Putamen (tissue), 1 donor: ENCODE measurements around the gene ACOXL.

ENCODE experiments used
- DNase-seq: peaks from one replicate; pipeline ENCODE4 v3.0.0-alpha.2; 2016; ENCODE audit warnings: low spot score

Gene ACOXL

DNA sequence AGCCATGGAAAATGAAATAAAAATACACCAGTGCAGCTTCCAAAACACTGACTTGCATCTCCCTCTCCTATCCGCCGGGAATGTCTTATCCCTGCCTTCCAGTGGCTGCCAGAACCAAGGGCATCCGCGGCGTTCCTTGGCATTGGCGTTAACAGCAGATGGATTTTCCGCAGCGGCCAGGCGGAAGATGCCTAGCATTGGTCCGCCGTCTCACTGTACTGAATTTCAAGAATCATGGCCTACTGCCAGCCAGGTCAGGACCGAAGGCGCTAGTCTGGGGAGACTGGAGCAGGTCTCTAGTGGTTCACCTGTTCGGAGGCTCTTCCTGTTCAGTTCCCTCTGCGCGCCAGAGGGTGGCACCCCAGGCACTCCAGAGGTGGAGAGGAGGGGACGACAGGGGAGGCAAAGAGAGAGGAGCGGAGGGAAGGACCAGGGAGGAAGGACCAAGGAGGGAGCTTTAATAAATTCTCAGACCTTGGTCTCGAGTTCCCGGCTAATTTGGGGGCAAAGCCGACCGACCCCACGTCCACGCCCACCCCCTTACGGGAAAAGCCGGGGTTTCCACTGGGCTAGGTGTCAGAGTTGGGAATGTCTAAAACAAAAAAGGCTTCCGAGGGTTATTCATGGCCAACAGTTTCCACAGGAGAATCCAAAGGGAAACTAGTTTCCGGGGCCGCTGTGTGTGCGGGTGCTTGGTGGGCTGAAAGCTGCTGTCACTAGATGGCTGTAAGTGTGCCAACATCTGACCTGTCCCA, 384.6 kb downstream of the ACOXL start:
- peak; percentile 64 for DNase-seq

DNA sequence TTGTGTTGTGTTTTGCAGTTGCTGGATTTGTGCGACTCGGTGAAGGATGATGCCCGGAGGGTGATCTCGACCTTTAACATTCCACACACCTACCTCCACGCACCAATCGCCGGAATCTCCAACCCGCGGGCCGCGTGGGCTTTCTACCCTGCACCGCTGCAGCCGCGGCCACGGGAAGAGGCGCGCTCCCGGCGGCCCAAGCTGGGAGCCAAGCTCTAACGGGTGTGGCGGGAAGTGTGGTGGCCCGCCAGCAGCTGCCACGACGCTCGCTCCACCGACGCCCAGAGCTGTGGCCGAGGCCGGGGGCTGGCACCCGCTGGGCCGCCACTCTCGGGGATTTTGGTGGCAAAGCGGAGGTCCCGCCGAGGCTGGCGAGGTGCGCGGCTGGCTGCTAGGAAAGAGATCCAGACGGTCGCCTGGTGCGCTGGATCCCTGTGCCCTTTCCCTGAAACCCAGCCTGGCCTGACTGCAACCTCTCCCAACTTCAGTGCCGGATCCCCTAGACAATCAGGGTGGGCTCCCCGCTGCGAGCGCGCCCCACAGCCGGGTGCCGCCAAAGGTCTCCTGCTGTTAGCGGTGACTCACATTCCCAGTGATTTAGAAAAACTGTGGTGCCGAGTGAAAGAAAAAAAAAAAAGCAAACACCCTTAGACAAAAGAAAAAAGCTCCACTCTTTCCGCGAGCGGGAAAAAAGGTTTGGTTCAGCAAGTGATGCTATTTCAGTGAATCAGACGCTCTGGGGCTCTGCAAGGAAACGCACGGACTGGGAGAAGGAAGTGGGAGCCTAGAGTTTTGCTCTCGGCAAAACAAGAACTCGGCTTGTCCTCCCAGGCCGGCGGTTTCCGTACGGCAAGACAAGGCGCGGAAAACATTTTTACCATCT, 385.5 kb downstream of the ACOXL start:
- DNase-seq = no peak

DNA sequence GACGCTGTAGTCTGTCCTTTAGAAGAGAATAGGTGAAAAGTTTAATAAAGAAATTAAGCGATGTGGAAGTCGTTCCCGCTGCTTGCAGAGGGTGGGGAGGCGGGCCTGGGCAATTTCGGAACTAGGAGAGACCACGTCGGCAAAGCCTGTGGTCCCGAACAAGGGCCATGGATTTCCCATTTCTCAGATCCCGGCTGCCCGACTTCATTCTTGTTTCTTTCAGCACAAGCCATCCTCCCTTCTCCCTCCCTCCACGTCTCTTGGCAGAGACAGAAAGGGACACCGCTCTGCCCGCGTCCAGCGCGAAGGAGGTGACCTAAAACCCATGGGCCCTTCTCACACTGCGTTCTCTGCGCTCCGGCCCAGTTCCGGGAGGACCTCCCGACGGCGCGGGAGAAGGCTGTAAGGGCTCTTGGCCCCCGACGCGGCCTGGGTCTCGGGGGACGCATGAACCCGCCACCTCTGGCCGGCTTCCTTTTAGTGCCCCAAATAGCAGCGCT, 386.2 kb downstream of the ACOXL start:
- DNase-seq = no peak

DNA sequence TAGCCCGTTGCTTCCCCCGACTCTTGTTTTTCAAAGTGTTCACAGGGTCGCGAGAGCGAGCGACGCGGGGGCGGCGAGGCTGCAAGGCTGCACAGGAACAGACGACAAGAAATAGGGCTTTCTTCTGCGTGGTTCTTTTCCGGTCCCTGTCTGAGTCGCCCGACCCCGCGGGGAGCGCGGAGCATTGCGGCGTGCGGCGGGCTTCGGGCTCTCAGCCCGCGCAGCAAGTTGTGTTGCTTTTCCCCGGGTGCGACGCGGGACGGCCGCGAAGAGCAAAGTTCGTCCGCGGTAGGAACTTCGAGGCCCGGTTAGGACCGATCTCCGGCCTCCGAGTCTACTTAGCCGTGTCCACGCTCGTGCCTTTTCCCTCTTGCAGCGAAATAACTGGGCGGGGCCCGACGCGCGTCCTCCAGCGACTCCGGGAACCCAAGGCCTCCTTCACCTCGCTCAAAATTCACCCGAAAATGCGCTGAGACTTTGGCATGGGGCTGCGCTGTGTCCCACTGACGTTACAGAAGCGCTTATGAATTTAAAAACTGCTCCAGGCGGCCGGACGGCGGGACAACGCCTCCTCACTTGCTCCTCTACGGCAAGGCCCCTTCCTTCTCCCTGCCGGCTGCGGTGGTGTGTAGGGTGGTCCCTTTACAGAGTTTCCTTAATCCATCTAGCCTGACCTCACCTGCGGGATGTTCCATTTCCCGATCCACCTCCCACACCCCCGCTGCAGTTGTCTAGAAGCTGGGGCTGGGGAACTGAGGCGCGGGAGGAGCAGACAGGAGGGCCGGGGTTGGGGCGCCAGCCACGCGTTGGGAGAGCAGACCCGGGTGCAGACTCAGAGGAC, 386.8 kb downstream of the ACOXL start:
- DNase-seq = no peak

DNA sequence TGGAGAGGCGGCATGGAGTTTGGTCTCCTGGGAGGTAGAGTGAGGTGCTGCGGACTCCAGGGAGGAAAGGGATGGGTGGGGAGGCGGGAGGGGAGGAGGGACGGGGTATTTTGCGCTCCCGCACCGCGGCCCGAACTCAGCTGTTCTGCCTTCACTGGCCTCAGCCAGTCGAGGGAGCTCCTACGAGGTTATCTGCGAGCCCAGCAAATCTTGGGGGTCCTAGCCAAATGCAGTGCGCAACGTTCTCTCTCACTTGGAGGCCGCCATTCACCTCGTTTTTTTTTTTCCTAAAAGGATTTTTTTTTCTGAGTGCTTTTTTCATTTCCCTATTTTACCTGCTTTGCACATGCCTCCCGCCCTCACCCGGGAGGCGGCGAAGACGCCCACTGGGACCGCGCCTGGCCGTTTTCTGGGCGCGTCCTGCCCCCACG, 387.5 kb downstream of the ACOXL start:
- DNase-seq = no peak

DNA sequence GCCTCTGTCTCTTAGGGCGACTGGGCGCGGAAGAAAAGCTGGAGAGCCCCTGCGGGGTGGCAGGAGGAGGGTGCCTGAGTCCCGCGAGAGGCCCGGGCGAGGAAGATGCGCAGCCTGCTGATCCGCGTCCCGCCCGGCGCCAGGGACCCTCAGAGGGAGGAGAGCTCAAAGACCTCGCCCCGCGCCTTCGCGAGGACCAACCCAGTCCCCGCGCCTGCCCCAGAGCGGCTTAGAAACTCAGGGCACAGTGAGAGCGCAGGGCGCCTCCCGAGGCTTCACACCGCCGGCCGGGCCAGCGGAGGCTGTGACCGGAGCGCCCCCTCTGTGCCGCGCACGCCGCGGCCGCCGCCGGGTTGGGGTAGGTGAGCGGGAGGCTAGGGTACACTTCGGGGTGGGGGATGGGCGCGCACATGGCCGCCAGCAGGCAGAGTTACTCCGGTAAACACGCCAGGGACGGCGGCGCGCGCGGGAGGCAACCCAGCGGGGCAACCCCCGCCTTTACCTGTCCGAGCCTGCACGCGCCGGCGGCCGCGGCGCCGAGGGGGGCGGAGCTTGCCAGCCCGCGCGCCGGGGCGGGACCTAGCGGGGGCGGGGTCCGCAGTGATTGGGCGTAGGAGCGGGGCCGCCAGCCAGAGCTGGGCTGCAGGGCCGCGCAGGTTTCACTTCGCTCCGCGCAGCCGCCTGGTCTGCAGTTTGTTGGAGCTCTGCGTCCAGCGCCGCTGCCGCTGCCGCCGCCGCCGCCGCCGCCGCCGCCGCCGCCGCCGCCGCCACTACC, 388.1 kb downstream of the ACOXL start, which contains the start of gene BCL2L11:
BCL2L11 (plus strand) TSS at position 662 of the 775 bp plus-strand sequence. CDS start 2,832 bp downstream, outside the sequence.
- peak; percentile 76 for DNase-seq

DNA sequence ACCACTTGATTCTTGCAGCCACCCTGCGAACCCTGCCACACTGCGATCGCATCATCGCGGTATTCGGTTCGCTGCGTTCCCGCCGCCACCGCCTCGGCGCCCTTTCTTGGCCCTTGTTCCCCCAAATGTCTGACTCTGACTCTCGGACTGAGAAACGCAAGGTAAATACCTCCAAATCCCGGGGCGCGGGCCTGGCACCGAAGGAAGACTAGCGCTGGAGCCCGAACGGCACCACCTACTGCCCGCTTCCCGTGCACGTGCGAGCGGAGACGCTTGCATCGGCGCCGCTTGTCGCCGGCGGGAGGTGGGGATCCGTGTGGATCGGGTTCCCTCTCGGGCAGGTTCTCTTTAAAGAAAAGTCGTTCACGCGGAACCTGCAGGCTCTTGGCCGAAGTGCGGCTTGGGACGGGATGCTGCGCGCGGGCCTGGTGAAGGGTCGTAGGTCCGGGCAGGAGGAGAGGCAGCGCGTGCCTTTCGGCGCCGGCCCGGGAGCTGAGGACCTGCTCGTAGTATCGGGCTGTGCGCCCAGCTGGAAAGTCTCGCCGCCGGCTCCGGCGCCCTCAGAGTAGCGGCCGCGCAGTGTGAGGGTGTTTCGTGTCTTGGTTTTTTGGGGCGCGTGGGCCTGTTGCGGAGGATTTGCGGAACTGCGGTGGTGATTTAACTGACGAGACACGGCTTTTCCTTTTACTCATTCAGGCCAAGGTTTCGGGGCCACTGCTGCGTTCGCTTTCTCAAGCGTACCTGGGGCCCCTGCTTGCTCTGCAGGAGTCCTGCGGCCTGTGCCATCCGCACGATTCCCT, 388.9 kb downstream of the ACOXL start:
- peak; percentile 12 for DNase-seq

DNA sequence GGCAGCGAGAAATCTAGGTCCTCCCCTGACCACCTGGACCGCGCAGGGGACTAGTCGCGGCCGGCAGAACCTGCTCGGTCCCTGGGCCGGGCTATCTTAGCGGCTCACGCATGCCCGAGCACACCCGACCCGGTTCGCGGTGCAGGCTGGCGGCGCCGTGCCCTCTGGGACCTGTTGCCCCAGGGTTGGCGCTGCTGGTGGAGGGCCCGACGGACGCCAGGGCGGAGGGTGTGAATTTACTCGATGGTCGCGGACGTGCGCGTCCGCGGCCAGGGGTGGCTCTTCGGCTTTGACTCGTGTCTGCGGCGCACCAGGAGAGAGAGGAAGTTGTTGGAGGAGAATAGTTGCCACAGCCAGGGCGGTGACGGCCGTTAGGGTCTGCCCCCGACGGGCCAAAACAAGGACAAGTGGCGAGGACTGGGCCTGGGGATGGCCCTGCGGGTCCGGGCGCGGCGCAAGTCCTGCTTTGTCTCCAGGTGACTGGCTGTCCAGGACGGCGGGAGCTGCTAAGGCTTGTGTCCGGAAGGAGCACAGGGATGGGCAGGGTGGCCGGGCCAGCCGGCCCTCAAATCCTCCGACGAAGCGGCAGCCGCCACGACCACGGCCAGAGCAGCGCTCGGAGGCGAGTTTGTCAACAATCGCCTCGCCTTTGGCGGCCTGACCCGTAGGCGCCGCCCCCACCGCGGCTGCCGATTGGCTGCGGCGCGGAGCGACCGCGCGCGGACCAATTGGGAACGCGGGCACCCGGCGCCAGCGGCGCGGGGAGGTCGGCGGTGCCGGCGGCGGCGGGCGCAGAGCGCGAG, 389.7 kb downstream of the ACOXL start:
- peak; percentile 87 for DNase-seq

DNA sequence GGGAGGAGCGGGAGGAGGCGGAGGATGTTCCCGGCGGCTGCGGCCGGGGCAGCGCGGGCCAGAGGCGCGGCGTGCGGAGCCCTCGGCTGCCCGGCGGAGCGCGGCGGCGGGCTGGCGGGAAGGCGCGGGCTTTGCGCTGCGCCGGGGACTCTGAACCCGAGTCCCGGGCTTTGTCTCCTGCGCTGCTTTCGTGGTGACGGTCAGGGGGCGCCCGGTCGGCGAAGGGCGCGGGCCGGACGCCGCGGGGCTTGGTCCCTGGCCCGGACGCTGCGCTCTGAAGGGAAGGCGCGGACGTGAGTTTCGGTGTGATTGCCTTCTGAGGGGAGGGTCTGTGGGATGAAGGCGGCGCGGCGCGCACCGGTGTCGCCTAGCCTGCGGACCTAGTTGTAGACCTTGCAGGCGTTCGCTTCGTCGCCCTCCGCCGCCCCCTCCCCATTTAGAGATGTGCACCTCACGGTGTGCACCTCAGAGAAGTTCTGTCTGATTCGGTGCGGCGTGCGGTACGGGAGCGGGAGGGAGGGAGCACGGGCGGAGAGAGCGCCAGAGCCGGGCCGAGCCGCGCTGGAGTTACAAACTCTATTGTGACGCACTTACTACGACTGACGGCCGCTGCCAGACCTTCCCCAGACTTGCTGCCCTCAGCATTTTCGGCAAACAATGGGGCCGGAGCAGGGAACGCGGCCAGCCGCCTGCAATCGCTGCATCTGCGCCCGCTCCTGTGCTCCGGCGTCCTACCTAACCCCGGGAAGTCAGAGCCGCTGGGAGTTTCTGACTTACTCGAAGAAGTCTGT, 390.5 kb downstream of the ACOXL start:
- peak; percentile 69 for DNase-seq

DNA sequence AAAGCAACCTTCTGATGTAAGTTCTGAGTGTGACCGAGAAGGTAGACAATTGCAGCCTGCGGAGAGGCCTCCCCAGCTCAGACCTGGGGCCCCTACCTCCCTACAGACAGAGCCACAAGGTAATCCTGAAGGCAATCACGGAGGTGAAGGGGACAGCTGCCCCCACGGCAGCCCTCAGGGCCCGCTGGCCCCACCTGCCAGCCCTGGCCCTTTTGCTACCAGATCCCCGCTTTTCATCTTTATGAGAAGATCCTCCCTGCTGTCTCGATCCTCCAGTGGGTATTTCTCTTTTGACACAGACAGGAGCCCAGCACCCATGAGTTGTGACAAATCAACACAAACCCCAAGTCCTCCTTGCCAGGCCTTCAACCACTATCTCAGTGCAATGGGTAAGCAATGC, 391.4 kb downstream of the ACOXL start:
- no peak for DNase-seq

DNA sequence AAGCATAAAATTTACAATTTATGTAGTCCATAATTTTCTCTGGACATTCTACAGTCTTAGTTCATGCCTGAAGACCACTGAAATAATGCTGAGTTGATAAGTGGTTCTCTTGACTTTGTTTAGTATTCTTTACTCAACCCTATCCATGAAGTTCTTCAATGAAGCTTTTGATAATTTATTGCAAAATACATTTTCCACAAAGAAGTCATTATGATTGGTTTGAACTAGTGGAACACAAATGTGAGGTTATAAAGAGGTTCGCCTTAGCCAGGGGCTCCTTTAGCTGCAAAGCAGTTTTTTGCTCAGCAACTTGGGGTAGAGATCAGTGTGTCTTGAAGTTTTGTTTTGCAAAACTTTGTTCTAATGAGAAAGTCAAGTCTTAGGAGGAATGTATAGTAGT, 394.2 kb downstream of the ACOXL start:
- no peak for DNase-seq

DNA sequence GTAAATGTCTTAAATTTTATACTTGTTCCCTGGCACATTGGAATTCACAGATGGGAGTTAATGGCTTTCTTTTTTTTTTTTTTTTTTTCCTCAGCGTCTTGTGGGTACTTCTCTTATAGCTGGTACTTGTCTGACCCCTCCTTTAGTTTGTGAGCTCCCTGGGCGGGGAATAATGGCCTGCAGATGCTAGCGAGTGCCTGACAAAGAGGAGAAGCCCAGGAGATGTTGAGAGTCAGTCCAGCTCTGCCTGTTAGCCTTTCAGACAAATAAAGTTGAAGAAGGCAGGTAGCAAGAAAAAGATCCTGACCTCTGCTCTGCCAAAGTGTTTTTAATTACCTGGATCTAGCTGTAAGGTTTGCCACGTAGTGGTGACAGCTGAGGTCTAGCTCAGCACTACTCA, 395.0 kb downstream of the ACOXL start:
- DNase-seq = no peak

DNA sequence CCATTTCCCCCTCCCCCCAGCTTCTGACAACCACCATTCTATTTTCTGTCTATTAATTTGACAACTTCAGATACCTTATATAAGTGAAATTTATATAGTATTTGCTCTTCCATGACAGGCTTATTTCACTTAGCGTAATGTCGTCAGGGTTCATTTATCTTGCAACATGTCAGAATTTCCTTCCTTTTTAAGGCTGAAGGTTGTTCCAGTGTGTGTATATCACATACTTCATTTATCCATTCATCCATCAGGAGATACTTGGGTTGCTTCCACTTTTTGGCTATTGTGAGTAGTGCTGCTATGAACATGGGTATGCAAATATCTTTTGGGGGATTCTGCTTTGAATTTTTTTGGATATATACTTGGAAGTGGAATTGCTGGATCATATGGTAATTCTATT, 395.7 kb downstream of the ACOXL start:
- no peak for DNase-seq

DNA sequence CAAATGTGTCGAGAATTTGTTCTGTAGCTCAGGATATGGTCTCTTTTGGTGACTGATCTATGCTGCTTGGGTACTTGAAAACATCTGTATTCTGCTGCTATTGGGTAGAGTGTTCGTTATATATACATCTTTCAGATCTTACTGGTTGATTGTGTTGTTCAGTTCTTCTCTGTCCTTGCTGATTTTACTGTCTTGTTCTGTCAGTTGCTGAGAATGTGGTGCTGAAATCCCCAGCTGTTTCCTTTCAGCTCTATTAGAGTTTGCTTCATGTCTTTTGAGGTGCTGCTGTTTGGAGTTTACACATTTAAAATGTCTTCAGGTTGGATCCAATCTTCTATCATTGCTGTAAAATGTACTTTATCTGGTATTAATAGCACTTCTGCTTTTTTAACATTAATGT, 401.2 kb downstream of the ACOXL start:
- DNase-seq = no peak

DNA sequence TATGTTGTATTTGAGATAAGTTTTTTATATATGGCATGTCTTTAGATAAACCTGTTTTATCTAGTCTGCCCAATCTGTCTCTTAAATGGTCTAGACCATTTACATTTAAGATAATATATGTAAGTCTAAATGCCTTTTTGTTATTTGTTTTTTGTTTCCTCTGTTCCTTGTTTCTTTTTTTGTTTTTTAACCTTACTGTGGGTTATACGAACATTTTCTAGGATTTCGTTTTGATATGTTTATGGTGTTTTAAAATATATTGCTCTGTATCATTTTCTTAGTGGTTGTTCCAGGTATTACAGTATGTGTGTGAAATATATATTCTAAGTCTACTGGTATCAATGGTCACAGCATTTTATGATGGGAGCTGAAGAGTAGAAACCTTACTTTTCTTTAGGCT, 401.7 kb downstream of the ACOXL start:
- no peak for DNase-seq

DNA sequence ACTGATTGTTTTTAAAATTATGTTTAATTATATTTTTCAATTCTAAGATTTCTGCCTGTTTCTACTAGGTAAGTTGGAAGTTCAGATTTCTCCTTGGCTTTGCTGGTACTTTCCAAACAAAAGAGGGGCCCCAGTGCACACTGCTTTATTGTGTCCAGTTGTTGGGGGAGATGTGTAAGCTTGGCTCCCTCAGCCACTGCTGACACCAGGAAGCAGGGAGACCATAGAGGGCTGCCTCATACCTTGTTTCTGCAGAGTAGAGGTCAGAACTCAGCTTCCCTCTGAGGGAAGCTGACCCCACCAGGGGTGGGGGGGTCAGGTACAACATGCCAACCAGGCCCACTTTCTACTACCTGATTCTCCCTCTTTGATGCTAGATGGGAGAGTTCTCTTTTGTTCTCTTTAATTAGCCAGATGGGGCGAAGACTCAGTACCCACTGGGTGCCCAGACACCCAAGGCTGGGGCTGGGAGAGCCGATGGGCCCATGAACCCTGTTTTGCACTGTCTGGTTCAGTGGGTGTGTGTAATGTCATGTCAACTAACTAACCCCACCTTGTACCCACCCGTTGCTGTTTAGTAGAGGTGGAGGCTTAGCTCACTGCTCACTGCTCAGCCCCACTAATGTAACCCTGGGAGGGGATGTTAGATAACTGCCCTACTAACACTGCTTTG, 403.0 kb downstream of the ACOXL start:
- no peak for DNase-seq

DNA sequence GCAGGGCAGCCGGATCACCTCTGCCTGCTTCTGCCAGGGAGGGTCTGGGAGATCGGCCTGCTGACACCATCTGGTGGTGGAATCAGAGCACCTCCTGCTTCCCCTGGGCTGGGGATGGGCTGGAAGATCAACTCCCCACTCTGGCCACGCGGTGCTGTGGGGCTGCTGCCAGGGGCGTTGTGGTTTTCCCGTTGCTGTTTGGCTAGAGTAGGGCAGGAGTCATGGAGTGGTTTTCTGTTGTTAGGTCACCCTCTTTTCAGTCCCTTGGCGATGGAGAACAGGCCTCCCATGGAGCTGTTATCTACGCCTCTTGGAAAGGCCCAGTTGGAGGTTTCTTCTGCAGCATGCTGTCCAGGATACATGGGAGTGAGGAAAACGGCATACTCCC, 403.5 kb downstream of the ACOXL start:
- DNase-seq = no peak

DNA sequence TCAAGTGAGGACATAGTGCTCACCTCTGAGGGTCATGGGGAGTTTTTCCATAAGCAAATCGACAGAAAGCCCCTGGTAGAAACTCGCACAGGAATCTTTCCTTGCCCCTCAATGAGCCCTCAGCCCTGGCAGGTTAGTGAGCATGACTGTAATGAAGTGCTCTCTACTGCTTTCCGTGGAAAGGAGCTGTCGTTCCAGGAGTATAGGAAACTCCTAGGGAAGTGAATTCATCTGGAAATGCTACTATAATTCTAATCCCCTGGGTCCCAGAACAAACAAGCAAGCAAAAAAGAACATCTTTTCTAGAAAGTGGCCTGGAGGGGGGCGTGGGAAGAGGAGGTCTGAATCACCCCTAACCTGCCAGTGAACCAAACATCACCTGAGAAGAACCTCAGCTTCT, 406.5 kb downstream of the ACOXL start:
- DNase-seq = no peak
